HEK293 (cell line): Measurements from ENCODE around the gene IGSF21.
A peak's percentile ranks its signal among the peaks of the same experiment; 100 is the strongest.

Experiments used
- CTCF ChIA-PET: fragments of 350-600 bp; formaldehyde crosslinking; extraction: SDS; loops from one replicate; lab custom pipeline; 2021; ENCODE audit warnings: antibody characterized with exemption; lab: Yijun Ruan, JAX
- POLR2A ChIA-PET: fragments of 300-600 bp; formaldehyde crosslinking; extraction: SDS; loops from one replicate; lab custom pipeline; 2020; ENCODE audit warnings: antibody characterized with exemption, inconsistent platforms; lab: Yijun Ruan, JAX
- H3K27ac ChIP-seq: fragments of 200-500 bp; sonication (Bioruptor generic); 2 replicates; pipeline ENCODE4 v1.5.1; 2014; ENCODE audit warnings: low read depth, low read length, control low read depth, inconsistent platforms; ENCODE audit errors: extremely low read depth
- H3K36me3 ChIP-seq, 2 experiments: fragments of 200-500 bp in 1 of 2; sonication (Bioruptor generic) in 1 of 2; 1 replicate in 1 of 2; 2 replicates in 1 of 2; pipeline ENCODE4 v1.5.1; 2014 to 2017; ENCODE audit warnings: inconsistent platforms in 2 of 2, low read length in 2 of 2; ENCODE audit not compliant: control insufficient read depth in 2 of 2, insufficient read depth in 1 of 2
- H3K4me1 ChIP-seq: fragments of 200-500 bp; sonication (Bioruptor generic); 2 replicates; pipeline ENCODE4 v1.5.1; 2014; ENCODE audit warnings: mild to moderate bottlenecking, low read length, inconsistent platforms; ENCODE audit not compliant: control insufficient read depth, insufficient read depth
- H3K4me3 ChIP-seq: 2 replicates; pipeline ENCODE4 v1.5.1; 2011; ENCODE audit warnings: low read depth, mild to moderate bottlenecking, control low read depth, low read length, moderate library complexity
- H3K9me3 ChIP-seq: fragments of 200-500 bp; sonication (Bioruptor generic); 2 replicates; pipeline ENCODE4 v1.5.1; 2014; ENCODE audit warnings: low read depth, low read length, inconsistent platforms; ENCODE audit not compliant: control insufficient read depth, insufficient read depth
- AEBP2 ChIP-seq: fragments of 450-650 bp; formaldehyde crosslinking; IDR thresholded peaks from 2 replicates; pipeline ENCODE4 v1.5.1; 2016; ENCODE audit warnings: missing biosample characterization, missing genetic modification characterization, borderline replicate concordance
- ELK4 ChIP-seq: IDR thresholded peaks from 2 replicates; pipeline ENCODE4 v1.6.1; 2011; ENCODE audit warnings: mild to moderate bottlenecking, low read depth, low read length, borderline replicate concordance
- PRDM10 ChIP-seq: fragments of 450-650 bp; formaldehyde crosslinking; IDR thresholded peaks from 2 replicates; pipeline ENCODE4 v1.5.1; 2016; ENCODE audit warnings: missing biosample characterization, missing genetic modification characterization
- PRDM4 ChIP-seq: fragments of 450-650 bp; formaldehyde crosslinking; IDR thresholded peaks from 2 replicates; pipeline ENCODE4 v1.5.1; 2017; ENCODE audit warnings: missing biosample characterization, missing genetic modification characterization
- REPIN1 ChIP-seq: fragments of 450-650 bp; formaldehyde crosslinking; IDR thresholded peaks from 2 replicates; pipeline ENCODE4 v1.5.1; 2017; ENCODE audit warnings: missing biosample characterization, missing genetic modification characterization, low read depth
- SP3 ChIP-seq: fragments of 450-650 bp; formaldehyde crosslinking; IDR thresholded peaks from 2 replicates; pipeline ENCODE4 v1.5.1; 2016; ENCODE audit warnings: missing biosample characterization, missing genetic modification characterization
- WT1 ChIP-seq: fragments of 450-650 bp; formaldehyde crosslinking; IDR thresholded peaks from 2 replicates; pipeline ENCODE4 v1.5.1; 2016; ENCODE audit warnings: missing biosample characterization, missing genetic modification characterization
- ZBTB20 ChIP-seq: fragments of 450-650 bp; formaldehyde crosslinking; IDR thresholded peaks from 2 replicates; pipeline ENCODE4 v1.5.1; 2016; ENCODE audit warnings: missing biosample characterization, missing genetic modification characterization
- ZFP3 ChIP-seq: fragments of 450-650 bp; formaldehyde crosslinking; IDR thresholded peaks from 2 replicates; pipeline ENCODE4 v1.5.1; 2016; ENCODE audit warnings: low read depth, missing biosample characterization, missing genetic modification characterization
- ZNF335 ChIP-seq: fragments of 450-650 bp; formaldehyde crosslinking; conservative IDR thresholded peaks from 2 replicates; pipeline ENCODE4 v1.5.1; 2016; ENCODE audit warnings: missing biosample characterization, missing genetic modification characterization
- ZNF544 ChIP-seq: fragments of 450-650 bp; formaldehyde crosslinking; IDR thresholded peaks from 2 replicates; pipeline ENCODE4 v1.5.0; 2017; ENCODE audit warnings: missing biosample characterization, missing genetic modification characterization
- ZNF561 ChIP-seq: fragments of 450-650 bp; IDR thresholded peaks from 2 replicates; pipeline ENCODE4 v1.5.1; 2018; ENCODE audit warnings: missing biosample characterization, missing genetic modification characterization, borderline replicate concordance
- ZNF629 ChIP-seq: fragments of 450-650 bp; formaldehyde crosslinking; IDR thresholded peaks from 2 replicates; pipeline ENCODE4 v1.5.1; 2017; ENCODE audit warnings: missing biosample characterization, missing genetic modification characterization
- ZNF654 ChIP-seq: fragments of 450-650 bp; formaldehyde crosslinking; IDR thresholded peaks from 2 replicates; pipeline ENCODE4 v1.5.1; 2016; ENCODE audit warnings: low read depth, missing biosample characterization, missing genetic modification characterization
- ZNF791 ChIP-seq: fragments of 450-650 bp; formaldehyde crosslinking; IDR thresholded peaks from 2 replicates; pipeline ENCODE4 v1.5.1; 2016; ENCODE audit warnings: missing biosample characterization, missing genetic modification characterization
- ZSCAN18 ChIP-seq: fragments of 450-650 bp; formaldehyde crosslinking; IDR thresholded peaks from 2 replicates; pipeline ENCODE4 v1.5.1; 2016; ENCODE audit warnings: missing biosample characterization, missing genetic modification characterization

IGSF21 gene

GRCh38 chr1:18232052-18232451 lies 124.5 kb downstream of the IGSF21 start:
- TF ChIP-seq ZNF544 (tag by site-specific recombination): no peak
- TF ChIP-seq ZNF629 (tag by site-specific recombination): no peak
- POLR2A ChIA-PET: no interaction called here
- H3K4me1 ChIP-seq: no peaks in the 10 kb centered on the region
- H3K27ac ChIP-seq: no peak overlapping the region
- no peak overlapping the region for H3K4me3 ChIP-seq
- H3K36me3 ChIP-seq: no peaks in the 10 kb centered on the region
- CTCF ChIA-PET: interaction anchor here (0.6 to 1.1 kb wide), 6 partner anchors 9 to 829 kb away, joined by 3 to 5 read pairs (median 4); no protein-coding TSS in a partner anchor
- no peaks in the 10 kb centered on the region for H3K9me3 ChIP-seq

GRCh38 chr1:18233176-18233864 lies 125.7 kb downstream of the IGSF21 start:
- POLR2A ChIA-PET: no interaction called here
- H3K36me3 ChIP-seq: no peaks in the 10 kb centered on the region
- H3K9me3 ChIP-seq: no peaks in the 10 kb centered on the region
- CTCF ChIA-PET: interaction anchor here (0.7 to 1.1 kb wide), 2 partner anchors 14 to 83 kb away, joined by 3 to 5 read pairs; no protein-coding TSS in a partner anchor
- no peak overlapping the region for H3K4me3 ChIP-seq
- H3K4me1 ChIP-seq: no peaks in the 10 kb centered on the region
- TF ChIP-seq ZNF335 (tag by site-specific recombination) (no peak), ELK4 (no peak), SP3 (tag by site-specific recombination) (no peak), AEBP2 (tag by site-specific recombination) (no peak)
- TF ChIP-seq, all 188 proteins: peak for 0
- H3K27ac ChIP-seq: no peak overlapping the region

GRCh38 chr1:18234790-18235242 lies 127.2 kb downstream of the IGSF21 start:
- TF ChIP-seq PRDM10 (peak; percentile 59), ZNF561 (peak; percentile 35; the same call in 1 of the 2 replicates), ZBTB20 (no peak), ZNF654 (peak; percentile 43)
- H3K27ac ChIP-seq: no peak overlapping the region
- no peaks in the 10 kb centered on the region for H3K36me3 ChIP-seq
- POLR2A ChIA-PET: no interaction called here
- H3K4me1 ChIP-seq: no peaks in the 10 kb centered on the region
- CTCF ChIA-PET: interaction anchor here (0.5 to 1.6 kb wide), 51 partner anchors 8 to 793 kb away, joined by 3 to 20 read pairs (median 3); no protein-coding TSS in a partner anchor
- H3K9me3 ChIP-seq: no peaks in the 10 kb centered on the region
- no peak overlapping the region for H3K4me3 ChIP-seq

GRCh38 chr1:18237371-18237770 lies 129.8 kb downstream of the IGSF21 start:
- Histone ChIP-seq H3K4me3 (no peak overlapping the region), H3K27ac (no peak overlapping the region), H3K36me3 (no peaks in the 10 kb centered on the region), H3K4me1 (no peaks in the 10 kb centered on the region), H3K9me3 (no peaks in the 10 kb centered on the region)
- ChIA-PET POLR2A (no interaction called here), CTCF (interaction anchor here (1.0 kb wide), 1 partner anchor 8 kb away, joined by 6 read pairs; no protein-coding TSS in a partner anchor)
- TF ChIP-seq WT1 (tag by site-specific recombination) (no peak), ZSCAN18 (tag by site-specific recombination) (no peak), PRDM4 (tag by site-specific recombination) (no peak), ZNF791 (no peak), ZFP3 (tag by site-specific recombination) (no peak), REPIN1 (tag by site-specific recombination) (no peak)
